ENCODE results near the gene AK1.

Gene AK1

DNA sequence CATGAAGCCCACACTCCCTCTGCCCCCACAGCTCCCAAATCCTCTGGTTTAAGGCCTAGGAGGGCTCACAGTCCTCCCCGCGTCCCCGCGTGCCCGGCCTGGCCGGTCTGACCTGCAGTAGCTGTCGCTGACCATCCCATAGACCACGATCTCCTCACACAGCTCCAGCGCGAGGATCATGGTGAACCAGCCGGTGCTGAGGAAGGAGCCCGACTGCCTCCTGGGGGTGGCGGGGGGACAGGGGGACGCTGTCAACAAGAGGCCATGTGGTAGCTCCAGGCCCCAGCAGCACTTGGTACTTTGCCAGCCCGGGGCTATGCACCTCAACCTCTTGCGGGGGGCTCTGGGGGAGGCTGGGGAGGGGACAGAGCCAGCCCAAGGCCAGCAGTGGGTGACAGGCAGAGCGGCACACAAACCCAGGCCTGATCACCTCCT lies 32.4 kb upstream of the AK1 start:
- no peak for DNase-seq (ENCODE audit: low read depth in 3 of 3, low spot score in 1 of 3)

DNA sequence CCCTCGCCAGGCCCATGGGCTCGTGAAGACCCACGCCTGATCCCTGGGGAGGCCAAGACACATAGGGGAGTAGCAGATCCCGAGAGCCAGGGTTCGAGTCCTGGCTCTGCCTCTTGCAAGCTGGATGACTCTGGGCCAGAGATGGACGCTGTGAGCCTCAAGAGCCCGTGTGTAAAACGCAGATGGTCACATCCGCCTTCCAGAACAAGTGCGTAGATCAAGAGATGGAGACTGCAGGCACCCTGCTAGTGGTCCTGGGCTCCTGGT lies 31.1 kb upstream of the AK1 start:
- DNase-seq (ENCODE audit: low read depth in 3 of 3, low spot score in 1 of 3): no peak

GRCh38 chr9:127907867-127908659 lies 30.6 kb upstream of the AK1 start:
- no peak for DNase-seq (ENCODE audit: low read depth in 3 of 3, low spot score in 1 of 3)

DNA sequence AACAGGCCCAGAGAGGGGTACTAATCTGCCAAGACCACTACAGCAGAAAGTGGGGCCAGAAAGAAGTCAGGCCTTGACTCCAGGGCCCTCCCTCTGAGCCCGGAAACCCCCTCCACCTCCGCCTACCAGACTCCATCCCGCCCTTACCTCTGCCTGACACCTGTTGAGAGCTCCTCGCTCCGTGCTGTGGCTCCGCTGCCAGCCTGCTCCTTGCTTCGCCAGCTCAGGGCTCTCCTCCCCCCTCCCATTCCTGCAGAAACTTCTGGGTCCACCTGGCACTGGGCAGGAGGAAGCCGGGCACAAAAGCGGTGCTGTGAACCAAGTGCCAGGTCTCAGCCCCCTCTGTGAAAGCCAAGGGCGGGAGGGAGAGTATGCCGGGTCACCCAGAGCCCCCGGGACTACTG lies 28.3 kb upstream of the AK1 start:
- peak in 2 of 3 donors; percentile 57 to 60 for DNase-seq (ENCODE audit: low read depth in 3 of 3, low spot score in 1 of 3)

- DNase-seq (ENCODE audit: low read depth in 3 of 3, low spot score in 1 of 3): peak in 2 of 3 donors; percentile 38 to 51
Measured at GRCh38 chr9:127905004-127905728, 27.7 kb upstream of the AK1 start.

GRCh38 chr9:127904561-127905003 lies 27.1 kb upstream of the AK1 start:
- no peak for DNase-seq (ENCODE audit: low read depth in 3 of 3, low spot score in 1 of 3)

- DNase-seq (ENCODE audit: low read depth in 3 of 3, low spot score in 1 of 3): peak in 2 of 3 donors; percentile 49 to 59
Measured at GRCh38 chr9:127903557-127904475, 26.3 kb upstream of the AK1 start.

DNA sequence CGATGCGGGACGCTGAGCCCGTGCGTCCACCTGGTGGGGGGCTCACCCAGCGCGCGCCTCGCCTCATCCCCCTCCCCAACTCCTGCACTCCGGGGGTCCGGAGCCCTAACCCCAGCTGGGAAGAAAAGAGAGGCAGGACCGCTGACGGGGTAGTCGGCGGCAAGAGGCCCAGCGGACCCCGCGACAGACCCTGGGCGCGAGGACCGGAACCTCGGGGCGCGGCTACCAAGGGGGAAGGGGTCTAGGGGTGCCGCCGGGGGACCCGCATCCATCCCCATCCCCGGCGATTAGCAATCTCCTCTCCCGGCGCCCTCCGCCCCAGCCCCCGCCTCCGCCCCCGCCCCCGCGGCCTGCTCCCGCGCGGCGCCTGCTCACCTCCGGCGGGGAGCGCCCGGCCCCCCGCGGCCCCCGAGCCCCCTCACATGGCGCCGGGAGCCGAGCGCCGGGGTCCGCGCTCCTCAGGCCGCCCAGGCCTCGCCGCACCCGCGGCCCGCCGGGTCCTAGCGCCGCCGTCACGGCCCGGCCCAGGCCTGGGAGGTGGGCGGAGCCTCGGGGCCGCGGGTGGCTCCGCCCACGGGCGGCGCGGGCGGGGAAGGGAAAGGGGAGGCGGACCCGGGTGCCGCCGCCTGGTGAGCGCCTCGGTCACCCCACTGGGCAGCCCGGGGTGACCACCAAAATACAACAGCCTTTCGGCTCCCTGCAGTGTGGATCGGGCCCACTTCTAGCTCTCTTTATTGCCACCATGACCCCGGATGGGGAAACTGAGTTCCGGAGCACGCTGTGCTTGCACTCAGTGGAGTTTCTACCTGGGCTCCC lies 21.9 kb upstream of the AK1 start, which contains the start of gene ST6GALNAC6:
TSS of gene ST6GALNAC6 (minus strand) at position 476 of the 816 bp plus-strand sequence. CDS start 1,622 bp downstream, outside the sequence.
- DNase-seq (ENCODE audit: low read depth in 3 of 3, low spot score in 1 of 3): peak in 1 of 3 donors; percentile 70

GRCh38 chr9:127898433-127899127 lies 21.1 kb upstream of the AK1 start:
- DNase-seq (ENCODE audit: low read depth in 3 of 3, low spot score in 1 of 3): no peak

DNA sequence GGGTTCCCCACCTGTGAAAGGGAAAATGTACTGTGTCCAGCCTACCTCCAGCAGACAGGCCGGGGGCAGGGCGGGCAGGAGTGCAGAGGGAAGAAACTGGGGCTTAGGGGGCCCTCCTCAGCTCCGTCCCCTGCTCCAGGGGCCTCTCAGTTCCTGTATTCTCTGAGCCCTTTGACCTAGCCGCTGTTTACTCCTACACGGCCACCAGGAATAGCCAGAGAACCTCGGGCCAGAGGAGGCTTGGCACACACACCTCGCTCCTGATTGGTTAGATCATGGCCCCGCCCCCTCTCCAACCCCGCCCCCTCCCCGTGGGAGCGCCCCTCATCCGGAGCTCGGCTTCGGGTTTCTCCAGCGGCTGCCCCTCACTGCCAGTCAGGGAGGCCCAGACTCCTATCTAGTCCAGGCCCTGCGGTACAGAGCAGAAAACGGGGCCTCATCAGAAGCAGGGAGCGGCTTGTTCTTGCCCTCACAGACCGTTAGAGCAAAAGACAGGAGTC lies 19.8 kb upstream of the AK1 start:
- DNase-seq (ENCODE audit: low read depth in 3 of 3, low spot score in 1 of 3): peak in 1 of 3 donors; percentile 29

- no peak for DNase-seq (ENCODE audit: low read depth in 3 of 3, low spot score in 1 of 3)
Measured at GRCh38 chr9:127896395-127897192, 19.1 kb upstream of the AK1 start.

DNA sequence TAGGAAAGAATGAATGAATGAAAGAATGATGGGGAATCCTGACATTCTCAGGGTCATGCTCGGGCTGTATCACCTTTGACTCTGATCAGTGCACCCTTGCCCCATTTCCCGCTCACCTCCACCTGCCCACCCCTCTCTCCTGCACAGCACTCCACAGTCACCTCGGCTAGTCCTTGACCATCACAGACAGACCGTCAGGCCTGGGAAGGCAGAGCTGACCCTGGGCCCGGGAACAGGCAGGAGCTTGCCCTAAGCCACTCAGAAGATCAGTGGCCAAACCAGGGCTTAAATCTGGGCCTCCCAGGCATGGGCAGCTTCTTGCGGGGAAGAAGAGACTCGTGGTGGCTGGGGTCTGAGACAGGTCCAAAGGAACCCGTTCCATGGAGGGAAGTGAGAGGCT lies 18.3 kb upstream of the AK1 start:
- no peak for DNase-seq (ENCODE audit: low read depth in 3 of 3, low spot score in 1 of 3)

- no peak for DNase-seq (ENCODE audit: low read depth in 3 of 3, low spot score in 1 of 3)
Measured at GRCh38 chr9:127893392-127893791, 15.9 kb upstream of the AK1 start.

GRCh38 chr9:127892831-127893230 lies 15.4 kb upstream of the AK1 start:
- no peak for DNase-seq (ENCODE audit: low read depth in 3 of 3, low spot score in 1 of 3)

DNA sequence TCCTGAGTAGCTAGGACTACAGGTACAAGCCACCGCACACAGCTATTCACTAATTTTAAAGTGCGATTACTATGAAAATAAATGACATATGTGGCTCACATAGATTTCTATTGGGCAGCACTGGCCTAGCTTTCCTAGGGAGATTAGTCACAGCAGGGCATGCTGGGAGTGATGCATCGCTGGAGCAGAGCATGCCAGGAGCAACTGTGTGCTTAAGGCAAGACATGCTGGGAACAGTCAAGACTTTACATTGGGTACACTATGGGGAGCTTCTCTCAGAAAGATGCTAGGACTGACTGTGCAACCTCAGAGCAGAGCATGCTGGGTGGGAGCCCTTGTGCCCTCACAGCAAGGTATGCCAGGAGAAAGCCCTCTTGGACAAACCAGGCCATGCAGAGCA lies 12.6 kb upstream of the AK1 start:
- no peak for DNase-seq (ENCODE audit: low read depth in 3 of 3, low spot score in 1 of 3)

DNA sequence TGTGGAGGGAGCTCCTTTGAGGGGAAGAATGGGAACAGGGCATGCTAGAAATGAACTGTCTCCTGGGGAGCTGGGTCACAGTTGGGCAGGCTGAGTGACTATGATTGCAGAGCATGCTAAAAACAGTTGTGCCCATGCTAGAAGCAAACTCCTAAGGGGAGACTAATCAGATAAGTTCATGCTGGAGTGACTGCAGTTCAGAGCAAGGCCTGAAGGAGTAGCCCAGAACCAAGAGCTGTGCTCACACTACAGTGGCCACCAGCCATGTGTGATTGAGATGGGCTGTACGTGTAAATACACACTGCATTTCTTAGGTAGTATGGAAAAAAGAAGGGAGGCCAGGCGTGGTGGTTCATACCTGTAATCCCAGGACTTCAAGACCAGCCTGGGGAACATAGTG lies 10.3 kb upstream of the AK1 start:
- no peak for DNase-seq (ENCODE audit: low read depth in 3 of 3, low spot score in 1 of 3)

DNA sequence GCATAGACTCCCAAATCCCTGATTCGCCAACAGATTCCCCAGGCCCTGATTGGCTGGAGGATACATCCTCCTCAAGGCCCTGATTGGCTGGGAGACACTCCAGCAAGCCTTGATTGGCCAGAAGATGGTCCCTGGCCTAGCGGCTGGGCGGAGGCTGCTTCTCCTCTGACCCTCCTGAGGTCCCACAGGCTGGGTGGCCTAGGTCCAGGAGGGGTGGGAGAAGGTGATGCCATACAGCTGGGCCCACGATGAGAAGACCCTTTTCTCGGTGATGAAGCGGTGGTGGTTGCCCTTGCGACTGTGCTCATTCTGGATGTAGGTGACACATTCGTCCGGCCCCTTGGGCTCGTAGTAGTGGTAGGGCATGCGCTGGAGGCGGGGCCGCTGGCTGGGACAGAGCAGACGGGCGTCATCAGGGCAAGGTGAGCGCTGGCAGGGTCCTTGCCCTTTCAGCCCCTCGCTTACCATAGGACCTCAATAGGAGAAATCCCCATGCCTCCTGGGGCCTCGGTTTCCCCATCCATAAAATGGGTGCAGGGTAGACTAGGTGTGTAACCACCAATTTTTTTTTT lies 9.0 kb upstream of the AK1 start:
- no peak for DNase-seq (ENCODE audit: low read depth in 3 of 3, low spot score in 1 of 3)

DNA sequence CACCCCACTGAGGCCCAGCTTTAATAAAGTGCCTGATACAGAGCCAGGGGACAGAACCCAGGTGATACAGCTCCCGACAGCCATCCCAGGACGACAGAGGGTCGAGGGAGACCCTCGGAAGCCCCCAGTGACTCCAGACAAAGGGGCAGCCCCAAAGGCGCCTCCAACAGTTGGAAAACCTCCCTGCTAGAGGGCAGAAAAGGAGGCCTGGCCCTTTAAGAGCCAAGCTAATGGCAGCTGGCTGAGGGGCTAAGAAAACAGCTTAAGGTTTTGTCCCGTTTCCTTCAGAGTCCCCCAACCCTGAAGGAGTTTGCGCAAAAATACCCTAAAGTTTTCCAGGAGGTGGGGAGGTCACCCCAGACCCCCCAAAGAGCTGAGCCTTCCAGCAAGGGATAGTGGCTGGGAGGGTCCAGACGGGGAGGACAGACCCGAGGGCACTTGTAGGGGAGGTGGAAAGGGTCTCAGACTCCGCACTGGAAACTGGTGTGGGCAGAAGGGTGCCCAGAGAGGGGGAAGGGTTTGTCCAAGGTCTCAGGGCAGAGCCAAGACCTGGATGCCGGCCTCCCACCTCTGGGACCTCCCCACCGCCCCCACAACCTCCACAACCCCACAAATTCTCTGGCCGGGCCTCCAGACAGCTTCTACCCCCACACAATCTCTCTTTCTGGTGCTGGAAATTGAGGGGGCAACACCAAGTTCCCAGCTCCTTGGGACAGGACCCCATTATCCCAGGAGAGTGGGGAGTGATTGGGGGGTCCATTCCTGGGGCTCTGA lies 8.2 kb upstream of the AK1 start:
- no peak for DNase-seq (ENCODE audit: low read depth in 3 of 3, low spot score in 1 of 3)

All from stimulated activated CD4-positive, alpha-beta T cell treated with anti-CD3 and anti-CD28 coated beads, TNF-alpha, amount 100 ng/mL, for 1 hour (primary cell).